Activated CD4-positive, alpha-beta T cell treated with anti-CD3 and anti-CD28 coated beads, Interleukin-2, amount 10 ng/mL, durations not matched to agents 24 days and 14 days (primary cell): ENCODE results near the gene AP3S1. TPM values are rescaled to one million over a fixed set of nuclear protein-coding genes. Genes with fewer than 3 reads are reported as not detected.

Experiments
- DNase-seq: peaks from one replicate; pipeline ENCODE4 v3.0.0; 2022
- H3K27ac Mint-ChIP-seq: one replicate; pipeline ENCODE4 v1.8.0; 2022; ENCODE audit warnings: mild to moderate bottlenecking, mixed read lengths
- H3K27me3 Mint-ChIP-seq: one replicate; pipeline ENCODE4 v1.8.0; 2022; ENCODE audit warnings: mixed read lengths
- H3K36me3 Mint-ChIP-seq: one replicate; pipeline ENCODE4 v1.8.0; 2022; ENCODE audit warnings: low read depth, mild to moderate bottlenecking, mixed read lengths
- H3K4me1 Mint-ChIP-seq: one replicate; pipeline ENCODE4 v1.8.0; 2021; ENCODE audit warnings: mixed read lengths
- H3K4me3 Mint-ChIP-seq: one replicate; pipeline ENCODE4 v1.8.0; 2022; ENCODE audit warnings: mild to moderate bottlenecking, moderate library complexity, mixed read lengths
- H3K9me3 Mint-ChIP-seq: one replicate; pipeline ENCODE4 v1.8.0; 2021; ENCODE audit warnings: mixed read lengths
- intact Hi-C: fragments of 100-400 bp; cut with micrococcal nuclease; formaldehyde crosslinking; loops from one replicate; pipeline ENCODE4 v1.15.1; 2023
- total RNA-seq: library from RNA; stranded (reverse); gene quantifications from 2 replicates; pipeline ENCODE4 v1.2.3, GENCODE V29; 2022

Gene AP3S1
- total RNA-seq, 1 donor from 2014 or later: 64.6 TPM

- Mint-ChIP-seq H3K36me3 (no peaks in the 10 kb centered on the region), H3K9me3 (no peaks in the 10 kb centered on the region), H3K4me3 (no peak overlapping the region), H3K4me1 (no peaks in the 10 kb centered on the region), H3K27ac (no peak overlapping the region), H3K27me3 (peaks cover 2% of the 10 kb centered on the region)
- intact Hi-C loops: no loop called here
- DNase-seq: no peak
Measured at GRCh38 chr5:115947260-115947659, 105.5 kb downstream of the AP3S1 start.

- no peaks in the 10 kb centered on the region for H3K9me3 Mint-ChIP-seq
- H3K4me3 Mint-ChIP-seq: no peak overlapping the region
- H3K4me1 Mint-ChIP-seq: no peaks in the 10 kb centered on the region
- no peak for DNase-seq
- H3K36me3 Mint-ChIP-seq: no peaks in the 10 kb centered on the region
- no peak overlapping the region for H3K27ac Mint-ChIP-seq
- H3K27me3 Mint-ChIP-seq: peaks cover 2% of the 10 kb centered on the region
- intact Hi-C loops: no loop called here
Measured at GRCh38 chr5:115948091-115948534, 106.4 kb downstream of the AP3S1 start.

- Mint-ChIP-seq H3K4me1 (no peaks in the 10 kb centered on the region), H3K36me3 (no peaks in the 10 kb centered on the region), H3K4me3 (no peak overlapping the region), H3K9me3 (no peaks in the 10 kb centered on the region), H3K27ac (no peak overlapping the region), H3K27me3 (peaks cover 2% of the 10 kb centered on the region)
- no peak for DNase-seq
- intact Hi-C loops: no loop called here
Measured at GRCh38 chr5:115949096-115949495, 107.4 kb downstream of the AP3S1 start.

GRCh38 chr5:115952588-115952987 lies 110.9 kb downstream of the AP3S1 start:
- H3K4me1 Mint-ChIP-seq: no peaks in the 10 kb centered on the region
- no peak overlapping the region for H3K4me3 Mint-ChIP-seq
- no peaks in the 10 kb centered on the region for H3K36me3 Mint-ChIP-seq
- no peak overlapping the region for H3K27ac Mint-ChIP-seq
- no peaks in the 10 kb centered on the region for H3K9me3 Mint-ChIP-seq
- peaks cover 3% of the 10 kb centered on the region for H3K27me3 Mint-ChIP-seq
- DNase-seq: no peak
- intact Hi-C loops: no loop called here

GRCh38 chr5:115954144-115954543 lies 112.4 kb downstream of the AP3S1 start:
- Mint-ChIP-seq H3K4me1 (no peaks in the 10 kb centered on the region), H3K36me3 (no peaks in the 10 kb centered on the region)
- intact Hi-C loops: no loop called here

GRCh38 chr5:115956957-115957356 lies 115.2 kb downstream of the AP3S1 start:
- intact Hi-C loops: no loop called here
- Mint-ChIP-seq H3K9me3 (no peaks in the 10 kb centered on the region), H3K4me1 (no peaks in the 10 kb centered on the region), H3K4me3 (no peak overlapping the region), H3K36me3 (no peaks in the 10 kb centered on the region), H3K27ac (no peak overlapping the region), H3K27me3 (peaks cover 27% of the 10 kb centered on the region)
- no peak for DNase-seq

More at GRCh38 chr5:115954144-115954543, 112.4 kb downstream of the AP3S1 start:
- H3K27ac Mint-ChIP-seq: no peak overlapping the region
- no peaks in the 10 kb centered on the region for H3K9me3 Mint-ChIP-seq
- H3K4me3 Mint-ChIP-seq: no peak overlapping the region
- H3K27me3 Mint-ChIP-seq: peaks cover 7% of the 10 kb centered on the region
- no peak for DNase-seq

GRCh38 chr5:115961381-115962238 lies 119.9 kb downstream of the AP3S1 start:
- Mint-ChIP-seq H3K27me3 (peaks cover 59% of the 10 kb centered on the region), H3K9me3 (no peaks in the 10 kb centered on the region), H3K4me1 (no peaks in the 10 kb centered on the region), H3K4me3 (no peak overlapping the region), H3K36me3 (no peaks in the 10 kb centered on the region), H3K27ac (no peak overlapping the region)
- intact Hi-C loops: loop anchor here (2.0 to 10.0 kb wide), 2 partner anchors 145 to 613 kb away; partner anchors contain the start of genes CDO1 and SEMA6A
- DNase-seq: no peak

- Mint-ChIP-seq H3K36me3 (no peaks in the 10 kb centered on the region), H3K4me1 (no peaks in the 10 kb centered on the region), H3K9me3 (no peaks in the 10 kb centered on the region), H3K4me3 (no peak within 1 kb of the TSS), H3K27ac (no peak within 1 kb of the TSS), H3K27me3 (peaks cover 61% of the 10 kb centered on the region)
- DNase-seq: no peak
- intact Hi-C loops: loop anchor here (2.0 to 10.0 kb wide), 2 partner anchors 145 to 613 kb away; partner anchors contain the start of genes CDO1 and SEMA6A
Measured at GRCh38 chr5:115962239-115962564, 120.5 kb downstream of the AP3S1 start, which contains the start of gene LVRN. TSS of gene LVRN (plus strand) at chr5:115962475. CDS start at chr5:115962618, 143 bp downstream.

- Mint-ChIP-seq H3K9me3 (no peaks in the 10 kb centered on the region), H3K4me3 (no peak overlapping the region), H3K27ac (no peak overlapping the region), H3K36me3 (no peaks in the 10 kb centered on the region), H3K27me3 (peaks cover 63% of the 10 kb centered on the region), H3K4me1 (no peaks in the 10 kb centered on the region)
- no peak for DNase-seq
- intact Hi-C loops: loop anchor here (2.0 to 10.0 kb wide), 2 partner anchors 146 to 612 kb away; partner anchors contain the start of genes CDO1 and SEMA6A
Measured at GRCh38 chr5:115962565-115963402, 121.0 kb downstream of the AP3S1 start.

- intact Hi-C loops: loop anchor here (2.0 to 10.0 kb wide), 2 partner anchors 147 to 611 kb away; partner anchors contain the start of genes CDO1 and SEMA6A
- no peak for DNase-seq
- H3K9me3 Mint-ChIP-seq: no peaks in the 10 kb centered on the region
- H3K27me3 Mint-ChIP-seq: peaks cover 70% of the 10 kb centered on the region
- no peaks in the 10 kb centered on the region for H3K36me3 Mint-ChIP-seq
- H3K27ac Mint-ChIP-seq: no peak overlapping the region
- no peaks in the 10 kb centered on the region for H3K4me1 Mint-ChIP-seq
- H3K4me3 Mint-ChIP-seq: no peak overlapping the region
Measured at GRCh38 chr5:115963566-115963965, 121.8 kb downstream of the AP3S1 start.

Other genes with a start within 250 kb of the AP3S1 start
- 0.86 and 1.0 TPM in 2 replicates for gene TICAM2, start 239.5 kb upstream of the AP3S1 start, total RNA-seq
- 40.9 and 41.9 TPM in 2 replicates for gene TMED7, start 215.9 kb upstream of the AP3S1 start, total RNA-seq
- 0.45 and 0.82 TPM in 2 replicates for gene CDO1, start 25.3 kb upstream of the AP3S1 start, total RNA-seq
- 31.7 and 37.0 TPM in 2 replicates for gene ATG12, start 370 bp upstream of the AP3S1 start, total RNA-seq
- not detected in 2 replicates for gene LVRN, start 120.5 kb downstream of the AP3S1 start, total RNA-seq
- gene ARL14EPL, start 190.5 kb downstream of the AP3S1 start, total RNA-seq: not detected in 2 replicates
- 22.2 and 24.4 TPM in 2 replicates for gene COMMD10, start 243.1 kb downstream of the AP3S1 start, total RNA-seq